ENCODE data around the gene H3-3A.

The H3-3A gene

DNA sequence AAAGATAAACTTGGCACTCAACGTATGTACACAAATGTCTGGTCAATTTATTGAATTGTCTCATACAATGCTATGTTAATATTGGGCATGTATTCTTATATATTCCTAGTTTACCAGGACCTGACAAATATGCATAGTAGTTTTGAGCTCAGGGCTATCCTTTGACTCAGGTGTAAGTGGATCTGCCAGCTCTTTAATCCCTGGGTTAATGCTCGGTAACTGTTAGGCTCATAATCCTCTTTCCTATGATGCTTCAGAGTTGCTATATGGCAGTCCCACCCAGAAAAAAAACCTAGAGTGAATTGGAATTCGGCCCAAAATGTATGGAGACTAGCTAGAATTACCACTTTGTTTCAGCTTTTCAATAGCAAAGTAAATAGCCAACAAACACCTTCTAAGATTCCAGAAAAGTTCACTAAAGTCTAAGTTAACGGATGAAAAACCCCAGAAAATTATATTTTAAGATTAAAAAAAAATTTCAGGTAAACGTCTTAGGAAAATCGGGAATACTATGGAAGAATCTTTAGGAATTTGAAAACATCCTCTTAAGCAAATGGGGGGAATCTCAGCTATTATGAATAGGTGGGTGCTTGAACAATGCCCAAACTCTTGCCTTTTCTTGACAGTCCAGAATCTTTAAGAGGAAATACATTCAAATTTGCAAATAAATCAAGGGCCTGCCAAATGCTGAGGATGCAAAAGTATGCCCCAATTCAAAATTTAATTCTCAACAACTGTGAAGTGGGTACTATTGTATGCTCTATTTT is 10.9 kb downstream of the H3-3A start:
- Histone ChIP-seq H4K8ac (ENCODE audit: low read depth, low read length) (no peak overlapping the region), H3K23ac (ENCODE audit: low read length) (no peak overlapping the region), H3K4me2 (ENCODE audit: low read length) (no peak overlapping the region), H3K79me1 (ENCODE audit: low read length) (peaks cover 1% of the 10 kb centered on the region), H3K36me3 (ENCODE audit: control insufficient read depth, insufficient read depth, low read length) (peaks cover 2% of the 10 kb centered on the region), H3K4me1 (ENCODE audit: control insufficient read depth, low read depth, low read length) (no peaks in the 10 kb centered on the region), H2BK5ac (ENCODE audit: low read length) (no peak overlapping the region), H2BK120ac (ENCODE audit: low read depth, low read length) (no peak overlapping the region), H4K5ac (ENCODE audit: low read length) (no peak overlapping the region), H3K56ac (ENCODE audit: low read length) (no peak overlapping the region), H3K18ac (ENCODE audit: low read length) (no peak overlapping the region), H3K79me2 (ENCODE audit: control insufficient read depth, insufficient read depth, low read length) (peaks cover 12% of the 10 kb centered on the region), H3K4me3 (ENCODE audit: low read length) (no peak overlapping the region), H2AK5ac (ENCODE audit: low read length) (no peak overlapping the region), H3K27me3 (ENCODE audit: insufficient read depth, low read length, poor library complexity) (no peaks in the 10 kb centered on the region), H3K9ac (ENCODE audit: low read length) (no peak overlapping the region), H3K4ac (ENCODE audit: low read depth, low read length) (no peak overlapping the region), H2BK15ac (replicated peaks; ENCODE audit: low read depth) (no peak overlapping the region), H3K27ac (ENCODE audit: low read depth, low read length) (no peak overlapping the region)
- WGBS (ENCODE audit: extremely low coverage, insufficient coverage, low lambda C conversion rate): no CpG with 5 or more reads among the region's 6 CpGs
- no peak for DNase-seq

DNA sequence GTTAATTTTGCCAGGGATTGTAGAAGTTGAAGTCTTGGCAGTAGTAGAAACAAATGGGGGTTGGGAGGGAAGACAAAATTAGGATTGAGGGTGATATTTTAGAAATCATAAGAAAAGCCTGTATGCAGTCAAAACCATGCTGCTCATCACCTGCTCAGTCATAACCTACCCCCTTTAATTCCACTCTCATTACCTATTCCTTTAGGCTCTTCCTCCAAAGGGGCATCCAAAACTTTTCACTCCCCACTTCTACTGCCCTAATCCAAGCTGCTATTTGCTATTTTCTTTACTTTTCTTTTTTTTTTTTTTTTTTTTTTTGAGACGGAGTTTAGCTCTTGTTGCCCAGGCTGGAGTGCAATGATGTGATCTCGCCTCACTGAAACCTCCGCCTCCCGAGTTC is 11.5 kb downstream of the H3-3A start:
- H2BK120ac ChIP-seq (ENCODE audit: low read depth, low read length): no peak overlapping the region
- no peaks in the 10 kb centered on the region for H3K27me3 ChIP-seq (ENCODE audit: insufficient read depth, low read length, poor library complexity)
- H3K4me2 ChIP-seq (ENCODE audit: low read length): no peak overlapping the region
- H3K36me3 ChIP-seq (ENCODE audit: control insufficient read depth, insufficient read depth, low read length): no peaks in the 10 kb centered on the region
- H2BK5ac ChIP-seq (ENCODE audit: low read length): no peak overlapping the region
- peaks cover 1% of the 10 kb centered on the region for H3K79me1 ChIP-seq (ENCODE audit: low read length)
- H3K4me3 ChIP-seq (ENCODE audit: low read length): no peak overlapping the region
- H4K8ac ChIP-seq (ENCODE audit: low read depth, low read length): no peak overlapping the region
- H2AK5ac ChIP-seq (ENCODE audit: low read length): no peak overlapping the region
- no peak overlapping the region for H3K4ac ChIP-seq (ENCODE audit: low read depth, low read length)
- H3K23ac ChIP-seq (ENCODE audit: low read length): no peak overlapping the region
- H3K27ac ChIP-seq (ENCODE audit: low read depth, low read length): no peak overlapping the region
- no peak overlapping the region for H3K9ac ChIP-seq (ENCODE audit: low read length)
- no peaks in the 10 kb centered on the region for H3K4me1 ChIP-seq (ENCODE audit: control insufficient read depth, low read depth, low read length)
- no peak overlapping the region for H3K56ac ChIP-seq (ENCODE audit: low read length)
- no peak overlapping the region for H2BK15ac ChIP-seq (replicated peaks; ENCODE audit: low read depth)
- WGBS (ENCODE audit: extremely low coverage, insufficient coverage, low lambda C conversion rate): no CpG with 5 or more reads among the region's 4 CpGs
- no peak for DNase-seq
- H3K18ac ChIP-seq (ENCODE audit: low read length): no peak overlapping the region
- peaks cover 8% of the 10 kb centered on the region for H3K79me2 ChIP-seq (ENCODE audit: control insufficient read depth, insufficient read depth, low read length)
- no peak overlapping the region for H4K5ac ChIP-seq (ENCODE audit: low read length)

DNA sequence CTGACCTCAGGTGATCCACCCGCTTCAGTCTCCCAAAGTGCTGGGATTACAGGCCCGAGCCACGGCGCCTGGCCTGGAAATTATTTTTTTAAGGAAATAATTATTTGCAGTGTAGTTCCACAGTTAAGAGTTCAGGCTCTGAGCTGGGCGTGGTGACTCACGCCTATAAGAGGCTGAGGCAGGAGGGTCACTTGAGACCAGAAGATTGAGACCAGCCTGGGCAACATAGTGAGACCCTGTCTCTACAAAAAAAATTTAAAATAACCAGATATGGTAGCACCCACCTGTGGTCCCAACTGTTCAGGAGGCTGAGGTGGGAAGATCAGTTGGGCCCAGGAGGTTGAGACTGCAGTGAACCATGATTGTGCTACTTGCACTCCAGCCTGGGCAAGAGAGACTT is 13.9 kb downstream of the H3-3A start:
- Histone ChIP-seq H3K27me3 (ENCODE audit: insufficient read depth, low read length, poor library complexity) (no peaks in the 10 kb centered on the region), H3K4me3 (ENCODE audit: low read length) (no peak overlapping the region), H3K36me3 (ENCODE audit: control insufficient read depth, insufficient read depth, low read length) (no peaks in the 10 kb centered on the region), H3K79me2 (ENCODE audit: control insufficient read depth, insufficient read depth, low read length) (no peaks in the 10 kb centered on the region), H2AK5ac (ENCODE audit: low read length) (no peak overlapping the region), H3K27ac (ENCODE audit: low read depth, low read length) (no peak overlapping the region), H4K5ac (ENCODE audit: low read length) (no peak overlapping the region), H3K18ac (ENCODE audit: low read length) (no peak overlapping the region), H3K79me1 (ENCODE audit: low read length) (no peaks in the 10 kb centered on the region), H3K56ac (ENCODE audit: low read length) (no peak overlapping the region), H2BK120ac (ENCODE audit: low read depth, low read length) (no peak overlapping the region), H3K23ac (ENCODE audit: low read length) (no peak overlapping the region), H3K4me2 (ENCODE audit: low read length) (no peak overlapping the region), H4K8ac (ENCODE audit: low read depth, low read length) (no peak overlapping the region), H2BK5ac (ENCODE audit: low read length) (no peak overlapping the region), H3K4ac (ENCODE audit: low read depth, low read length) (no peak overlapping the region), H3K9ac (ENCODE audit: low read length) (no peak overlapping the region), H3K4me1 (ENCODE audit: control insufficient read depth, low read depth, low read length) (no peaks in the 10 kb centered on the region), H2BK15ac (replicated peaks; ENCODE audit: low read depth) (no peak overlapping the region)
- no CpG with 5 or more reads among the region's 6 CpGs for WGBS (ENCODE audit: extremely low coverage, insufficient coverage, low lambda C conversion rate)
- no peak for DNase-seq

DNA sequence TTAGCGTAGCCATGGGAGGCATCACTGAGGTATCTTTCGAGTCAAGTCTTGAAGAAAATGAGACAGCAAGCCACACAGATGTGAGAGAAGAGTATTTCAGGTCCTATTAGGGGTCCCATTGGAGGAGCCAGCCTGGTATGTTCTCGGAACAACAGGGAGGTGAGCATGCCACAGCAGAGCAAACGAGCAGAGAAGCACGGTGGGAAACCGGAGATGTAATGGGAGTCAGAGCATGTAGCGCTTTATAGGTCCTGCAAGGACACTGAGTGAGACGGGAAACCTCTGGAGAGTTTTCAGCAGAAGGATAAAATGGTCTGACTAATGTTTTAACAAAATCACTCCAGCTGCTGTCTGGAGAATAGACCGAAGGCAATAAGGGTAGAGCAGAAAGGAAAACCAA is 15.9 kb downstream of the H3-3A start:
- no peak overlapping the region for H2BK15ac ChIP-seq (replicated peaks; ENCODE audit: low read depth)
- H3K18ac ChIP-seq (ENCODE audit: low read length): no peak overlapping the region
- H2AK5ac ChIP-seq (ENCODE audit: low read length): no peak overlapping the region
- H3K79me1 ChIP-seq (ENCODE audit: low read length): no peaks in the 10 kb centered on the region
- no peak overlapping the region for H4K8ac ChIP-seq (ENCODE audit: low read depth, low read length)
- H3K4me3 ChIP-seq (ENCODE audit: low read length): no peak overlapping the region
- no peak overlapping the region for H3K9ac ChIP-seq (ENCODE audit: low read length)
- H3K4me2 ChIP-seq (ENCODE audit: low read length): no peak overlapping the region
- no peak overlapping the region for H2BK120ac ChIP-seq (ENCODE audit: low read depth, low read length)
- H3K56ac ChIP-seq (ENCODE audit: low read length): no peak overlapping the region
- no peaks in the 10 kb centered on the region for H3K79me2 ChIP-seq (ENCODE audit: control insufficient read depth, insufficient read depth, low read length)
- no peaks in the 10 kb centered on the region for H3K4me1 ChIP-seq (ENCODE audit: control insufficient read depth, low read depth, low read length)
- no peak overlapping the region for H3K23ac ChIP-seq (ENCODE audit: low read length)
- H3K27me3 ChIP-seq (ENCODE audit: insufficient read depth, low read length, poor library complexity): no peaks in the 10 kb centered on the region
- H3K27ac ChIP-seq (ENCODE audit: low read depth, low read length): no peak overlapping the region
- no peak overlapping the region for H3K4ac ChIP-seq (ENCODE audit: low read depth, low read length)
- no peak overlapping the region for H4K5ac ChIP-seq (ENCODE audit: low read length)
- peak; percentile 23 for DNase-seq
- H2BK5ac ChIP-seq (ENCODE audit: low read length): no peak overlapping the region
- no CpG with 5 or more reads among the region's 9 CpGs for WGBS (ENCODE audit: extremely low coverage, insufficient coverage, low lambda C conversion rate)
- no peaks in the 10 kb centered on the region for H3K36me3 ChIP-seq (ENCODE audit: control insufficient read depth, insufficient read depth, low read length)

DNA sequence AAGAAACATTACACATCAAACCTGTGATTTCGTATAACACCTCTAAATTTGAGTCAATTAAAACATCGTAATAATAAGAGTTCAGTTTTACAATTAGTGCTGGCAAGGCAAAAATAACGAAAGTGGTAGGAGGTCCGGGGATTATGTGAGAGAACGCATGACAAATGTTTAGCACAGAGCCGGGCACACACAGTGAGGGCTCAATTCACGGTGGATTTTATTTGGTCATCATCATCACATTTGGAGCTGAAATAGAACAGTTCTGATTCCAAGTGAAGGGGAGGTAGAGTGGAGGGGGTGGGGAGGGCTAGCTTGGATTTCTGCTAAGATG is 20.0 kb downstream of the H3-3A start:
- Histone ChIP-seq H3K9ac (ENCODE audit: low read length) (peak overlapping the region; percentile 61), H3K79me2 (ENCODE audit: control insufficient read depth, insufficient read depth, low read length) (no peaks in the 10 kb centered on the region), H3K56ac (ENCODE audit: low read length) (peak overlapping the region; percentile 82), H3K79me1 (ENCODE audit: low read length) (no peaks in the 10 kb centered on the region), H3K36me3 (ENCODE audit: control insufficient read depth, insufficient read depth, low read length) (no peaks in the 10 kb centered on the region), H2BK15ac (replicated peaks; ENCODE audit: low read depth) (no peak overlapping the region), H3K4ac (ENCODE audit: low read depth, low read length) (no peak overlapping the region), H3K4me2 (ENCODE audit: low read length) (peak overlapping the region; percentile 83), H4K5ac (ENCODE audit: low read length) (no peak overlapping the region), H4K8ac (ENCODE audit: low read depth, low read length) (no peak overlapping the region), H2BK5ac (ENCODE audit: low read length) (no peak overlapping the region), H2AK5ac (ENCODE audit: low read length) (no peak overlapping the region), H3K27ac (ENCODE audit: low read depth, low read length) (no peak overlapping the region), H2BK120ac (ENCODE audit: low read depth, low read length) (no peak overlapping the region), H3K23ac (ENCODE audit: low read length) (no peak overlapping the region), H3K4me3 (ENCODE audit: low read length) (no peak overlapping the region), H3K4me1 (ENCODE audit: control insufficient read depth, low read depth, low read length) (no peaks in the 10 kb centered on the region), H3K18ac (ENCODE audit: low read length) (no peak overlapping the region), H3K27me3 (ENCODE audit: insufficient read depth, low read length, poor library complexity) (no peaks in the 10 kb centered on the region)
- DNase-seq: no peak
- no CpG with 5 or more reads among the region's 7 CpGs for WGBS (ENCODE audit: extremely low coverage, insufficient coverage, low lambda C conversion rate)

DNA sequence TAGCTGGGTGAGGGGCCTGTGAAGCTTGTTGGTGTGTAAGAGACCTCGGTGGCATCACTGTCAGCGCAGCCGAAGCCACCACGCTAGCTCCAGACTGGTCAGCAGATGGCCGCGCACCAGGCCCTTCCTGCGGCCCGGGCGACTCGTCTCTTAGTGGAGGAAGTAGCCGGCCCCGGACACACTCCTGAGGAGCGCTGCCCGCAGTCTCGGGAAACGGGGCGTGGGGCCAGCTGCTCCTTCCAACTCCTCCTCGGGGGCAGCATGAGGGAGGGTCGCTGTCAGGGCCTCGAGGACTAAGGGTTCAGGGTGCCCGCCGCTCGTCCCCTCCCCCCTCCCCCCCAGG is 20.4 kb downstream of the H3-3A start:
- Histone ChIP-seq H3K56ac (ENCODE audit: low read length) (peak overlapping the region; percentile 82), H3K9ac (ENCODE audit: low read length) (peak overlapping the region; percentile 61), H4K5ac (ENCODE audit: low read length) (no peak overlapping the region), H2BK15ac (replicated peaks; ENCODE audit: low read depth) (no peak overlapping the region), H3K4ac (ENCODE audit: low read depth, low read length) (peak overlapping the region; percentile 29), H3K79me1 (ENCODE audit: low read length) (no peaks in the 10 kb centered on the region), H3K18ac (ENCODE audit: low read length) (no peak overlapping the region), H3K27me3 (ENCODE audit: insufficient read depth, low read length, poor library complexity) (no peaks in the 10 kb centered on the region), H3K4me3 (ENCODE audit: low read length) (peak overlapping the region; percentile 46), H4K8ac (ENCODE audit: low read depth, low read length) (no peak overlapping the region), H3K4me2 (ENCODE audit: low read length) (peak overlapping the region; percentile 83), H2BK120ac (ENCODE audit: low read depth, low read length) (no peak overlapping the region), H3K23ac (ENCODE audit: low read length) (no peak overlapping the region), H3K4me1 (ENCODE audit: control insufficient read depth, low read depth, low read length) (no peaks in the 10 kb centered on the region), H3K27ac (ENCODE audit: low read depth, low read length) (no peak overlapping the region), H3K79me2 (ENCODE audit: control insufficient read depth, insufficient read depth, low read length) (no peaks in the 10 kb centered on the region), H3K36me3 (ENCODE audit: control insufficient read depth, insufficient read depth, low read length) (no peaks in the 10 kb centered on the region), H2AK5ac (ENCODE audit: low read length) (no peak overlapping the region), H2BK5ac (ENCODE audit: low read length) (no peak overlapping the region)
- WGBS (ENCODE audit: extremely low coverage, insufficient coverage, low lambda C conversion rate): no CpG with 5 or more reads among the region's 23 CpGs
- peak; percentile 37 for DNase-seq

Data from mesendoderm (in vitro differentiated cells).